GM18498 (cell line): ENCODE data around the gene DUSP19.
A peak's percentile ranks its signal among the peaks of the same experiment; 100 is the strongest.
"Not testable (repeated sequence)": the region's sequence is repeated elsewhere in the genome, so short reads cannot be mapped to it uniquely, and the experiment has no call there.

Experiments used
- ATAC-seq: cut with Tn5 transposase; IDR thresholded peaks from one replicate; pipeline ENCODE4 v1.9.1; 2021; ENCODE audit warnings: mild to moderate bottlenecking, moderate library complexity; ENCODE audit not compliant: unreplicated experiment

Gene DUSP19

GRCh38 chr2:183078464-183079138, at the start of gene DUSP19:
TSS of gene DUSP19 (plus strand) at chr2:183078747. CDS start at chr2:183078934, 187 bp downstream.
- peak; percentile 92 for ATAC-seq

GRCh38 chr2:183029219-183029618, 49.3 kb upstream of the DUSP19 start:
- no peak for ATAC-seq

GRCh38 chr2:183031911-183032794, 46.4 kb upstream of the DUSP19 start:
- ATAC-seq: no peak

- ATAC-seq: no peak
Observed at GRCh38 chr2:183033951-183034350, 44.6 kb upstream of the DUSP19 start.

GRCh38 chr2:183034806-183035205, 43.7 kb upstream of the DUSP19 start:
- no peak for ATAC-seq

GRCh38 chr2:183035298-183035953, 43.1 kb upstream of the DUSP19 start:
- no peak for ATAC-seq

- peak; percentile 49 for ATAC-seq
Observed at GRCh38 chr2:183035954-183036669, 42.4 kb upstream of the DUSP19 start.

GRCh38 chr2:183037074-183037552, 41.4 kb upstream of the DUSP19 start:
- ATAC-seq: no peak

GRCh38 chr2:183037553-183038340, 40.8 kb upstream of the DUSP19 start:
- ATAC-seq: peak; percentile 46

GRCh38 chr2:183038341-183039300, 39.9 kb upstream of the DUSP19 start, which contains the start of gene NCKAP1:
TSS of gene NCKAP1 (minus strand) at chr2:183038457. CDS start at chr2:183038099, 358 bp downstream.
- peak; percentile 84 for ATAC-seq

GRCh38 chr2:183040604-183041003, 37.9 kb upstream of the DUSP19 start:
- no peak for ATAC-seq

GRCh38 chr2:183043580-183043979, 35.0 kb upstream of the DUSP19 start:
- ATAC-seq: not testable (repeated sequence)

- not testable (repeated sequence) for ATAC-seq
Observed at GRCh38 chr2:183047486-183048125, 30.9 kb upstream of the DUSP19 start.

- no peak for ATAC-seq
Observed at GRCh38 chr2:183049420-183049819, 29.1 kb upstream of the DUSP19 start.

- peak; percentile 48 for ATAC-seq
Observed at GRCh38 chr2:183057333-183057985, 21.1 kb upstream of the DUSP19 start.

GRCh38 chr2:183059561-183059960, 19.0 kb upstream of the DUSP19 start:
- no peak for ATAC-seq

GRCh38 chr2:183060571-183061231, 17.8 kb upstream of the DUSP19 start:
- ATAC-seq: no peak
